Ovary (tissue), 9 donors: ENCODE data around the gene ZNF587. TPM values are rescaled to one million over a fixed set of nuclear protein-coding genes. Genes with fewer than 3 reads are reported as not detected.

Experiments
- DNase-seq, 5 donors: peaks; one replicate each; pipeline ENCODE4 v3.0.0-alpha.2; 2019 to 2020
- H3K27ac ChIP-seq, 2 donors: fragments of 200-600 bp; one replicate each; pipeline versions ENCODE4 v1.5.1 to v1.8.0; 2019 to 2022
- H3K27me3 ChIP-seq: fragments of 200-600 bp; one replicate; pipeline ENCODE4 v1.8.0; 2022
- H3K36me3 ChIP-seq: fragments of 200-600 bp; sonication (generic); one replicate; pipeline ENCODE4 v1.5.1; 2019
- H3K4me1 ChIP-seq: one replicate; pipeline ENCODE4 v1.8.1; 2013; ENCODE audit warnings: mild to moderate bottlenecking, moderate library complexity; ENCODE audit not compliant: insufficient read depth
- H3K4me3 ChIP-seq: fragments of 200-600 bp; sonication (generic); one replicate; pipeline ENCODE4 v1.5.1; 2017
- H3K9me3 ChIP-seq, 2 donors: fragments of 200-600 bp in 1 of 2; sonication (generic) in 1 of 2; one replicate each; pipeline versions ENCODE4 v1.5.1 to v1.8.1; 2013 to 2019; ENCODE audit warnings: mild to moderate bottlenecking in 1 of 2, moderate library complexity in 1 of 2
- CTCF ChIP-seq, 3 donors: fragments of 450-650 bp in 2 of 3; fragments of 200-600 bp in 1 of 3; IDR thresholded peaks; one replicate each; pipeline versions ENCODE4 v1.5.1 to v1.8.0; 2016 to 2022; ENCODE audit warnings: antibody characterized with exemption in 3 of 3, mild to moderate bottlenecking in 1 of 3
- EP300 ChIP-seq: sonication (generic); formaldehyde crosslinking; IDR thresholded peaks from one replicate; pipeline ENCODE4 v1.6.1; 2017; ENCODE audit warnings: antibody characterized with exemption
- POLR2A ChIP-seq: fragments of 450-650 bp; IDR thresholded peaks from one replicate; pipeline ENCODE4 v1.6.1; 2017; ENCODE audit warnings: antibody characterized with exemption, mild to moderate bottlenecking, moderate library complexity
- WGBS, 3 donors: extraction: QIAGEN DNeasy Blood & Tissue Kit in 1 of 3; methylation state at CpG; one replicate each; pipeline versions ENCODE4 v1.1.5 to v1.1.7; 2013 to 2017; 5-methylcytosine and 5-hydroxymethylcytosine counted together
- intact Hi-C, 4 donors: fragments of 100-400 bp; cut with DNase I; formaldehyde crosslinking; loops; one replicate each; pipeline versions ENCODE4 v1.11.0 to v1.15.1; 2022 to 2023
- polyA plus RNA-seq, 2 donors: library from polyadenylated mRNA; stranded (reverse); fragments of 200-250 nt in 1 of 2; fragments of 350-450 nt in 1 of 2; fragmentation: Illumina TruSeq in 1 of 2; extraction: RNeasy Lipid Tissue Mini Kit (QIAGEN cat#74804) in 1 of 2; gene quantifications; one replicate each; pipeline ENCODE4 v1.2.3, GENCODE V29; 2013 to 2014
- total RNA-seq, 7 donors: library from RNA; depleted of rRNA in 2 of 7; stranded (reverse); fragments of >200 nt in 2 of 7; fragmentation: NEBNext Ultra II Directional in 3 of 7; extraction: Animal tissue kit (Norgen Biotek cat#: 25700) in 3 of 7; gene quantifications; one replicate each; pipeline versions ENCODE4 v1.1.0 to v1.2.4, GENCODE V29; 2016 to 2023
- donor health status: DM: no; HTN: no; CAD: no; lungs with moderate emphysema.
- donor health status: DM: no; HTN: no; CAD: no.
- donor health status: Bipolar disorder and iron deficiency.
- donor health status: DM: yes; HTN: yes; CAD: no.
- donor health status: DM: no; HTN: no; CAD: no.
- donor health status: DM: yes; HTN: yes; CAD: no.

The ZNF587 gene
- total and polyA plus RNA-seq, 9 donors, result 12.3 to 41.6 (median 36.8) TPM

- TF ChIP-seq EP300 (no peak), POLR2A (no peak), CTCF (IDR thresholded peaks at IDR 0.05) (no peak)
- Histone ChIP-seq H3K4me3 (no peak overlapping the region), H3K27ac (no peak overlapping the region), H3K9me3 (peaks cover 0 to 53% of the 10 kb centered on the region in 2 donors), H3K4me1 (peaks cover 3% of the 10 kb centered on the region), H3K36me3 (no peaks in the 10 kb centered on the region), H3K27me3 (no peaks in the 10 kb centered on the region)
- DNase-seq, result no peak
- intact Hi-C loops, result no loop called here
- WGBS, 3 donors, result 90 to 98% (median 93%) methylated on average over 3 of the region's 3 CpGs
Observed at GRCh38 chr19:57914531-57914930, 64.9 kb downstream of the ZNF587 start.

Other genes starting within 250 kb of the ZNF587 start
- gene ZNF530, start 250.0 kb upstream of the ZNF587 start, total RNA-seq, result 1 to 10 TPM; 2.5 to 8.9 (median 3.6) TPM
- gene ZNF530, start 250.0 kb upstream of the ZNF587 start, polyA plus RNA-seq, result 1 to 10 TPM; 2.0 to 2.2 TPM
- gene ZNF134, start 235.6 kb upstream of the ZNF587 start, total RNA-seq, result 10 to 100 TPM; 13.4 to 22.9 (median 22.2) TPM
- gene ZNF134, start 235.6 kb upstream of the ZNF587 start, polyA plus RNA-seq, result 10 to 100 TPM in 1 of 2 donors, 1 to 10 TPM in 1; 9.2 to 12.6 TPM
- 10 to 100 TPM in 6 of 7 donors, 1 to 10 TPM in 1; 8.3 to 16.7 (median 12.0) TPM for gene ZNF211, start 216.7 kb upstream of the ZNF587 start, total RNA-seq
- 10 to 100 TPM in 1 of 2 donors, 1 to 10 TPM in 1; 8.4 to 16.3 TPM for gene ZNF211, start 216.7 kb upstream of the ZNF587 start, polyA plus RNA-seq
- gene ZSCAN4, start 180.9 kb upstream of the ZNF587 start, total RNA-seq, result 1 to 10 TPM in 1 of 7 donors, under 1 TPM in 1, not detected in 5; 0.13 to 1.3 TPM
- gene ZSCAN4, start 180.9 kb upstream of the ZNF587 start, polyA plus RNA-seq, result under 1 TPM; 0.07 to 0.08 TPM
- gene ZNF551, start 167.9 kb upstream of the ZNF587 start, total RNA-seq, result 10 to 100 TPM in 3 of 7 donors, 1 to 10 TPM in 4; 6.8 to 11.3 (median 9.7) TPM
- gene ZNF551, start 167.9 kb upstream of the ZNF587 start, polyA plus RNA-seq, result 1 to 10 TPM; 3.8 to 4.2 TPM
- 10 to 100 TPM in 1 of 7 donors, 1 to 10 TPM in 6; 1.1 to 10.4 (median 2.4) TPM for gene ZNF154, start 140.7 kb upstream of the ZNF587 start, total RNA-seq
- gene ZNF154, start 140.7 kb upstream of the ZNF587 start, polyA plus RNA-seq, result 1 to 10 TPM; 1.4 to 3.5 TPM
- 10 to 100 TPM in 1 of 7 donors, 1 to 10 TPM in 6; 1.5 to 13.2 (median 6.4) TPM for gene ZNF671, start 122.2 kb upstream of the ZNF587 start, total RNA-seq
- 1 to 10 TPM; 2.1 to 5.0 TPM for gene ZNF671, start 122.2 kb upstream of the ZNF587 start, polyA plus RNA-seq
- 10 to 100 TPM; 11.0 to 25.9 (median 14.6) TPM for gene ZNF776, start 103.0 kb upstream of the ZNF587 start, total RNA-seq
- 10 to 100 TPM; 10.2 to 10.7 TPM for gene ZNF776, start 103.0 kb upstream of the ZNF587 start, polyA plus RNA-seq
- gene ZNF586, start 80.2 kb upstream of the ZNF587 start, total RNA-seq, result 10 to 100 TPM; 15.4 to 21.7 (median 17.2) TPM
- 10 to 100 TPM in 1 of 2 donors, 1 to 10 TPM in 1; 7.9 to 11.8 TPM for gene ZNF586, start 80.2 kb upstream of the ZNF587 start, polyA plus RNA-seq
- 1 to 10 TPM; 5.2 to 9.9 (median 7.2) TPM for gene ZNF552, start 34.9 kb upstream of the ZNF587 start, total RNA-seq
- 1 to 10 TPM; 4.9 to 7.1 TPM for gene ZNF552, start 34.9 kb upstream of the ZNF587 start, polyA plus RNA-seq
- gene ZNF587B, start 19.6 kb upstream of the ZNF587 start, total RNA-seq, result 10 to 100 TPM in 5 of 7 donors, 1 to 10 TPM in 2; 7.8 to 19.4 (median 12.5) TPM
- gene ZNF587B, start 19.6 kb upstream of the ZNF587 start, polyA plus RNA-seq, result 1 to 10 TPM; 4.0 to 4.6 TPM
- gene ZNF814, start 39.2 kb downstream of the ZNF587 start, total RNA-seq, result 10 to 100 TPM; 10.7 to 31.6 (median 15.5) TPM
- gene ZNF814, start 39.2 kb downstream of the ZNF587 start, polyA plus RNA-seq, result 10 to 100 TPM in 1 of 2 donors, 1 to 10 TPM in 1; 4.6 to 10.3 TPM
- 10 to 100 TPM in 6 of 7 donors, 1 to 10 TPM in 1; 9.5 to 22.6 (median 20.4) TPM for gene ZNF417, start 66.7 kb downstream of the ZNF587 start, total RNA-seq
- 10 to 100 TPM in 1 of 2 donors, 1 to 10 TPM in 1; 7.6 to 13.8 TPM for gene ZNF417, start 66.7 kb downstream of the ZNF587 start, polyA plus RNA-seq
- 10 to 100 TPM in 4 of 7 donors, 1 to 10 TPM in 3; 4.4 to 13.6 (median 10.5) TPM for gene ZNF418, start 85.5 kb downstream of the ZNF587 start, total RNA-seq
- 1 to 10 TPM; 3.4 to 4.8 TPM for gene ZNF418, start 85.5 kb downstream of the ZNF587 start, polyA plus RNA-seq
- 10 to 100 TPM in 4 of 7 donors, 1 to 10 TPM in 3; 2.8 to 13.1 (median 11.6) TPM for gene ZNF256, start 97.8 kb downstream of the ZNF587 start, total RNA-seq
- 1 to 10 TPM; 5.9 to 7.7 TPM for gene ZNF256, start 97.8 kb downstream of the ZNF587 start, polyA plus RNA-seq
- gene C19orf18, start 124.7 kb downstream of the ZNF587 start, total RNA-seq, result 1 to 10 TPM in 5 of 7 donors, under 1 TPM in 2; 0.36 to 2.4 (median 1.4) TPM
- gene C19orf18, start 124.7 kb downstream of the ZNF587 start, polyA plus RNA-seq, result 1 to 10 TPM in 1 of 2 donors, under 1 TPM in 1; 0.62 to 1.3 TPM
- gene ZNF606, start 153.0 kb downstream of the ZNF587 start, total RNA-seq, result 10 to 100 TPM; 13.4 to 38.1 (median 28.0) TPM
- 10 to 100 TPM in 1 of 2 donors, 1 to 10 TPM in 1; 7.3 to 14.5 TPM for gene ZNF606, start 153.0 kb downstream of the ZNF587 start, polyA plus RNA-seq
- gene ZSCAN1, start 184.2 kb downstream of the ZNF587 start, total RNA-seq, result 1 to 10 TPM in 1 of 7 donors, under 1 TPM in 4, not detected in 2; 0.54 to 2.6 (median 0.78) TPM
- gene ZSCAN1, start 184.2 kb downstream of the ZNF587 start, polyA plus RNA-seq, result under 1 TPM in 1 of 2 donors, not detected in 1; 0.38 TPM
- gene ZNF135, start 209.4 kb downstream of the ZNF587 start, total RNA-seq, result 10 to 100 TPM in 6 of 7 donors, 1 to 10 TPM in 1; 9.0 to 17.5 (median 15.7) TPM
- gene ZNF135, start 209.4 kb downstream of the ZNF587 start, polyA plus RNA-seq, result 10 to 100 TPM; 11.4 to 12.0 TPM
- 100 to 1,000 TPM in 5 of 7 donors, 10 to 100 TPM in 2; 95.9 to 144 (median 119) TPM for gene ZSCAN18, start 248.4 kb downstream of the ZNF587 start, total RNA-seq
- gene ZSCAN18, start 248.4 kb downstream of the ZNF587 start, polyA plus RNA-seq, result 10 to 100 TPM; 32.1 to 93.3 TPM